ENCODE measurements around the gene GLCCI1. TPM values are rescaled to one million over a fixed set of nuclear protein-coding genes. Genes with fewer than 3 reads are reported as not detected.

GLCCI1 gene
- total RNA-seq, 1 donor from 2014 or later: 25.0 TPM

GRCh38 chr7:7966141-7966734 is 2.4 kb upstream of the GLCCI1 start:
- Mint-ChIP-seq H3K27me3 (no peaks in the 10 kb centered on the region), H3K36me3 (no peaks in the 10 kb centered on the region), H3K27ac (no peak overlapping the region), H3K4me1 (ENCODE audit: unreplicated experiment) (peaks cover 5% of the 10 kb centered on the region), H3K9me3 (no peaks in the 10 kb centered on the region), H3K4me3 (no peak overlapping the region)
- no peak for DNase-seq (ENCODE audit: extremely low spot score, unreplicated experiment)
- no peak for TF ChIP-seq CTCF (conservative IDR thresholded peaks at IDR 0.05)

GRCh38 chr7:7967886-7968543 is 581 bp upstream of the GLCCI1 start:
- Mint-ChIP-seq H3K27ac (peak overlapping the region; percentile 47), H3K4me3 (peak overlapping the region; percentile 92), H3K4me1 (ENCODE audit: unreplicated experiment) (peaks cover 5% of the 10 kb centered on the region), H3K27me3 (no peaks in the 10 kb centered on the region), H3K36me3 (no peaks in the 10 kb centered on the region), H3K9me3 (no peaks in the 10 kb centered on the region)
- TF ChIP-seq CTCF (conservative IDR thresholded peaks at IDR 0.05): no peak
- no peak for DNase-seq (ENCODE audit: extremely low spot score, unreplicated experiment)

GRCh38 chr7:7969306-7970236 is 975 bp downstream of the GLCCI1 start:
- H3K4me1 Mint-ChIP-seq (ENCODE audit: unreplicated experiment): peaks cover 5% of the 10 kb centered on the region

GRCh38 chr7:7970237-7970530 is 1.6 kb downstream of the GLCCI1 start:
- no peak overlapping the region for H3K27ac Mint-ChIP-seq
- no peak for TF ChIP-seq CTCF (conservative IDR thresholded peaks at IDR 0.05)
- H3K36me3 Mint-ChIP-seq: no peaks in the 10 kb centered on the region
- no peaks in the 10 kb centered on the region for H3K9me3 Mint-ChIP-seq
- peaks cover 5% of the 10 kb centered on the region for H3K4me1 Mint-ChIP-seq (ENCODE audit: unreplicated experiment)
- H3K4me3 Mint-ChIP-seq: no peak overlapping the region
- H3K27me3 Mint-ChIP-seq: no peaks in the 10 kb centered on the region
- no peak for DNase-seq (ENCODE audit: extremely low spot score, unreplicated experiment)

More at GRCh38 chr7:7969306-7970236, 975 bp downstream of the GLCCI1 start:
- no peaks in the 10 kb centered on the region for H3K9me3 Mint-ChIP-seq
- H3K27me3 Mint-ChIP-seq: no peaks in the 10 kb centered on the region
- DNase-seq (ENCODE audit: extremely low spot score, unreplicated experiment): no peak
- H3K4me3 Mint-ChIP-seq: peak overlapping the region; percentile 73
- TF ChIP-seq CTCF (conservative IDR thresholded peaks at IDR 0.05): peak; percentile 27
- no peak overlapping the region for H3K27ac Mint-ChIP-seq
- no peaks in the 10 kb centered on the region for H3K36me3 Mint-ChIP-seq

- Mint-ChIP-seq H3K9me3 (no peaks in the 10 kb centered on the region), H3K27me3 (no peaks in the 10 kb centered on the region), H3K36me3 (no peaks in the 10 kb centered on the region), H3K4me3 (no peak overlapping the region), H3K4me1 (ENCODE audit: unreplicated experiment) (peaks cover 5% of the 10 kb centered on the region), H3K27ac (no peak overlapping the region)
- no peak for TF ChIP-seq CTCF (conservative IDR thresholded peaks at IDR 0.05)
- DNase-seq (ENCODE audit: extremely low spot score, unreplicated experiment): no peak
Observed at GRCh38 chr7:7970531-7971307, 2.1 kb downstream of the GLCCI1 start.
